ENCODE data around the gene DNAJB6.

Gene DNAJB6

DNA sequence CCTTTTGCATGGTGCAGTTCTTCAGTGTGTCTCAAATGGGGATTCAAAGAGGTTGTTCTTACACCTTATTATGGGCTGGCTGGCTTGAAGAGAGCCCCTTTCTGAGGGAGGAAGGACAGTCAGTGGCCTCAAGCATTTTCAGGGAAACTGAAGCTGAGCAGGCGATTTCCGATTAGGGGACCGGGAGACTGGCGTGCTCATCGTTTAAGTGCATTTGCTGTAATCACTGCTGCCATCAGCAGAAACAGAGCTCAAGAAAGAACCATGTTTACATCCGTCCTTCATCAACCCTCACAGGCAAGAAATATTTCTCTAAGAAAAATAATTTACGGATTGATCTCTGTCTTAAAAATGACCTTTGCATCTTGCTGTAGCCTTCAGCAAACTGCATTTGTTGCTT, 32.2 kb downstream of the DNAJB6 start:
- no peak for DNase-seq (ENCODE audit: low read depth)

GRCh38 chr7:157370742-157371141, 33.9 kb downstream of the DNAJB6 start:
- no peak for DNase-seq (ENCODE audit: low read depth)

- DNase-seq (ENCODE audit: low read depth) = no peak
These were observed 34.5 kb downstream of the DNAJB6 start for GRCh38 chr7:157371296-157371695.

DNA sequence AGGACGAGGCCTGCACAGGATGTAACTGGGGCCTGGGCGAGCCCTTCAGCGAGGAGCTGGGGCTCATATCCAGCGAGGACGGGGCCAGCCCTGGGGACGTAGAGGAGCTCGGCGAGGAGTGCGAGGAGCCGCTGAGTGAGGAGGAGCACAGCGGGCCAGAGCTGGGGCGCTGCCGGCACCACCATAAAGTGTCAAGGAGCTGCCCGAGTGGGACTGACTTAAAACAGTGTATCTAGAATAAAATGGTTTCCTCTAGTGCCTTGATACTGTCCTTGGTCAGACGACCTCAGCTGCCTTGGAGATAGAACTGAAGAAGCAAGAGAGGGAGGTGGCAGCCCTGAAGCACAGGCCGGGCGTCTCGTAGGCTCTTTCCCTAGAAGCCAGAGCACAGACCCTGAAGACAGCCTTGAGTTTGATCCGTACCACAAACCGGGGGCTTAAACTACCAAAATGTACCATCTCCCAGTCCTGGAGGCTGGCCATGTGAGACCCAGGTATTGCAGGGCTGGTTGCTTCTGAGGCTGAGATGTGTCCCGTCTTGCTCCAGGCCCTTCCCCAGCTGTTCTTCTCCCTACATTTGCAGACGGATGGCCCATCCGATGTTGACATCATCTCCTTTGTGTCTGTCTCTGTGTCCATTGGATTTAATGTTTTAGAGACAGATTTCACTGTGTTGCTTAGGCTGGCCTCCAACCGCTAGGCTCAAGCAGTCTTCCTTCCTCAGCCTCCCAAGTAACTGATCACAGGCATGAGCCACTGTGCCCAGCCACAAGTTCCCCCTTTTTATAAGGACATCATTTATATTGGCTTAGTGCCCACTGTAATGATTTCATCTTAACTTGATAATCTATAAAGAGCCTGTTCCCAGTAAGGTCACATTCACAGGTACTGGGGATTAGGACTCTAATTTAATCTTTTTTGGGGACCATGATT, 35.8 kb downstream of the DNAJB6 start:
- no peak for DNase-seq (ENCODE audit: low read depth)

DNA sequence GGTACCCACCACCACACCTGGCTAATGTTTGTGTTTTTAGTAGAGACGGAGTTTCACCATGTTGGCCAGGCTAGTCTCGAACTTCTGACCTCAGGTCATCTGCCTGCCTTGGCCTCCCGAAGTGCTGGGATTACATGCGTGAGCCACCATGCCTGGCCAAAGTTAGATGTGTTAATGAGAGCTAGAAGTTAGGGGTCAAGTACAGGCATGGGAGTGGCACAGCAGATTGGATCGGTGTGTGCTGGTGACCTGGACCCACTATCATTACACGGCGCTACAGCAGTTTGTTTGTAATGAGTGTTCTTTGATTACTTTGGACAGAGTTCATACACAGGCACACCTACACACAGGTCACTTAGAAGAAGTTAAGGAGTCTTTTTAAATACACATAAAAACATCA, 36.7 kb downstream of the DNAJB6 start:
- no peak for DNase-seq (ENCODE audit: low read depth)

- DNase-seq (ENCODE audit: low read depth) = no peak
These were observed 38.6 kb downstream of the DNAJB6 start for GRCh38 chr7:157375410-157375809.

DNA sequence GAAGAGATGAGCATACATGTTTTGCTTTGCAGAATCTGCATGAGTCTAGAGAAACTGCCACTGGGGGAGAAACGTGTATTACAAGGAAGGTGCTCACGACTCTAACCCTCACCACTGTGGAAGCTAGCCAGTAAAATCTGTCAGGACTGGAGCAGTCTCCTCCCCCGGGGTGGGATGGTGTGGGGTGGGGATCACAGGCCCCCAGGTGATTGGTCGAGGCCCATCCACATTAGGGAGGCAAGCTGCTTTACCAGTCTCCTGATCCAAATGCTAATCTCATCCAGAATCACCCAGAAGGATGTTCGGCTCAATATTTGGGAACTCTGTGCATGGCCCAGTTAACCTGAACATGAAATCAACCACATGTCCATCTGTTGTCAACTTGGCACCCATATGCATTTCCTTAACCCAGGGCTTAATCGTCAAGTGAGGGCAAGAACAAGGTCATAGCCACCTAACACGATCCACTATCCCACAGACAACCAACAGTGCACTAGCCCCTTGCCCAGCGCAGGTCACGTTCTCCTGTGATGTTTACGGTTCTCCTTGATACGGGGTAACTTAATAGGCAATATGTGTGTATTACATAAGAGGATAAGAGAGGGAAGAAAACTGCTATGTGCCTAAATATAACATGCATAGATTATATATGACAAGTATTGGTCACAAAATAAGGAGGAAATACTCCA, 40.8 kb downstream of the DNAJB6 start:
- no peak for DNase-seq (ENCODE audit: low read depth)

DNA sequence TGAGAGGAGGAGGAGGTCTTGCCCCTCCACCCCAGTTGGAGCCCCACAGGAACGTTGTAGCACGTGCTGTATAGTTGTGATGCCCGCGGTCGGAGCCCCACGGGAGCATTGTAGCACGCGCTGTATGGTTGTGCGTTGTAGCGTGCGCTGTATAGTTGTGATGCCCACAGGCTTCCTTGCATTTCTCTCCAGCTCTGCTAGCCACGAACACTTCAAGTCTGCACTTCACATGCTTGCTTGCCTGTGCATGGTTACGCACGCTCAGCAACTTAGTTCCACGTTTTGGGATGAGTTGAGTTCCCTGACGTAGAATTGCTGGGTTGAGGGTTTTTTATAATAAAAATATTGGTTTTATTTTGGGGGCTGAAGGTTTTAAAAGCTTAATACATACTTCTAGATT, 41.6 kb downstream of the DNAJB6 start:
- no peak for DNase-seq (ENCODE audit: low read depth)

- DNase-seq (ENCODE audit: low read depth) = no peak
These were observed 42.7 kb downstream of the DNAJB6 start for GRCh38 chr7:157379493-157379892.

DNA sequence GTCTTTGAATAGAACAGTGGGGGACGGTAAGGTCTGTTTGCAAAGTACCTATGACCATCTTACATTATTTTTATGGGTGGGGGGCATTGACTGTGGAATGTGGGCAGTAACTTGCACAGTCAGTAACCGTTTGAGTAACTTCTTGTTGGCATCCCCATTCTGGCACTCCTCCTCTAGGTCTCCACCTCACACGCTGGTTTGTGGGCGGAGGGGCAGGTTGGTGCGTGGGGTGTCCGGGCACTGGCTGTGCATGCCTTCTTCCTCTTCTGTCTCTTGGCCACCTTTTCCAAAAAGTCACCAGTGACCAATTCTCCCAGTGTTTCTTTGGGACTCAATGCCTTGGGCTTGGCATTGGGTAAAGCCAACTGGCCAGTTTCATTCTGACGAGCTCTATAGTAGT, 43.6 kb downstream of the DNAJB6 start:
- DNase-seq (ENCODE audit: low read depth) = no peak

- no peak for DNase-seq (ENCODE audit: low read depth)
These were observed 47.1 kb downstream of the DNAJB6 start for GRCh38 chr7:157383868-157384267.

DNA sequence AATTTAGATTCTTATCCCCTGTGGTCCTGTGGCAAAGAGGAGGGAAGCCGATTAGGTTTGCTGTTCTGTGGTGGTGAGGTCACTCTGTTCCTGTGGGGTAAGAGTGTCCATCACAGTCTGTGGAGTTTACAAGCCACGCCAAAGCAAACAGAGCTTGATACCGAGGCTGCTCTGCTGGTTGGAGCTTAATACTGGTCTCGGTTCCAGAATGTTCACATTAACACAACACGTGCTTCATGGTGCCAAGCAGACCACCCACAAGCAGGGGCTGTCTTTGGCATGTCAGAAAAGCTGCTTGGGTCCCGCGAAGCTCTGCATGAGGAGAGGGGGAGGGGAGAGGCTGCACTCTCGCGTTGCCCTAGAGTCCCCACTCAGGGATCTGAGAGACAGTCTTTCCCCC, 47.5 kb downstream of the DNAJB6 start:
- no peak for DNase-seq (ENCODE audit: low read depth)

GRCh38 chr7:157386979-157387800, 50.4 kb downstream of the DNAJB6 start:
- peak; percentile 81 for DNase-seq (ENCODE audit: low read depth)

GRCh38 chr7:157388301-157388700, 51.5 kb downstream of the DNAJB6 start:
- DNase-seq (ENCODE audit: low read depth) = no peak

- DNase-seq (ENCODE audit: low read depth) = no peak
These were observed 53.3 kb downstream of the DNAJB6 start for GRCh38 chr7:157389951-157390730.

GRCh38 chr7:157391036-157391710, 54.4 kb downstream of the DNAJB6 start:
- DNase-seq (ENCODE audit: low read depth) = no peak

DNA sequence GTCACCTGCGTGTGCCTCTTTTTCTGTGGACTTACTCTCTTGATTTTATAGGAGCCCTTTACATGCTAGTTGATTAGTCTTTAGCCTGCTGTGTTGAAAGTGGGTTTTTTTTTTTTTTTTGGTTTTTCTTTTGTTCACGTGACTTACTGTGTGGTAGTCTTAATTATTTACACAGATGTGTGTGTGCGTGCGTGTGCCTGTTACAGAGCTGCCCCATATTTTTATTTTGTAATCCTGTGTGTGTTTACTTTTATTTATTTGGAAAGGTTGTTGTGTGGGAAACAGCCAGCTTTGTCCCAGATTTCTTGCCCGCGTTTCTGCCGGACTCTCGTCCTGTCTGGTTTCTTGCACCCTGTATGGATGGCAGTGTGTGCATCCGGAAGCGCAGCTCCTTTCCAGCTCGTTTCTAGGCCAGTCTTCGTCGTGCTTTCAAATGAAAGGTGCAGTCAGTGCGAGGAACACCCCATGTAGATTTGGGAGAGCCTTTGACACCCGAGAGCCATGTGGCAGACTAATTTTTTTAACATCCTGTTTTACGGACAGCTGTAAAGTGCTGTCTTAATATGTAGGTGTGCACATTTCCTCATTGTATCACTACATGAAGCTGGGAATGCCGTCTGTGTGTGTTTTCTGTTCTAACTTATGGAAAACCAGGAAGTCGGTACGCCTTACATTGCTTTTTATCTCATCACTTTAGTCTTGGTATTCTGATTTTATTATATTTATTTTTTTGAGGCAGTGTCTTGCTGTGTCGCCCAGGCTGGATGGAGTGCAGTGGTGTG, 55.6 kb downstream of the DNAJB6 start:
- no peak for DNase-seq (ENCODE audit: low read depth)

DNA sequence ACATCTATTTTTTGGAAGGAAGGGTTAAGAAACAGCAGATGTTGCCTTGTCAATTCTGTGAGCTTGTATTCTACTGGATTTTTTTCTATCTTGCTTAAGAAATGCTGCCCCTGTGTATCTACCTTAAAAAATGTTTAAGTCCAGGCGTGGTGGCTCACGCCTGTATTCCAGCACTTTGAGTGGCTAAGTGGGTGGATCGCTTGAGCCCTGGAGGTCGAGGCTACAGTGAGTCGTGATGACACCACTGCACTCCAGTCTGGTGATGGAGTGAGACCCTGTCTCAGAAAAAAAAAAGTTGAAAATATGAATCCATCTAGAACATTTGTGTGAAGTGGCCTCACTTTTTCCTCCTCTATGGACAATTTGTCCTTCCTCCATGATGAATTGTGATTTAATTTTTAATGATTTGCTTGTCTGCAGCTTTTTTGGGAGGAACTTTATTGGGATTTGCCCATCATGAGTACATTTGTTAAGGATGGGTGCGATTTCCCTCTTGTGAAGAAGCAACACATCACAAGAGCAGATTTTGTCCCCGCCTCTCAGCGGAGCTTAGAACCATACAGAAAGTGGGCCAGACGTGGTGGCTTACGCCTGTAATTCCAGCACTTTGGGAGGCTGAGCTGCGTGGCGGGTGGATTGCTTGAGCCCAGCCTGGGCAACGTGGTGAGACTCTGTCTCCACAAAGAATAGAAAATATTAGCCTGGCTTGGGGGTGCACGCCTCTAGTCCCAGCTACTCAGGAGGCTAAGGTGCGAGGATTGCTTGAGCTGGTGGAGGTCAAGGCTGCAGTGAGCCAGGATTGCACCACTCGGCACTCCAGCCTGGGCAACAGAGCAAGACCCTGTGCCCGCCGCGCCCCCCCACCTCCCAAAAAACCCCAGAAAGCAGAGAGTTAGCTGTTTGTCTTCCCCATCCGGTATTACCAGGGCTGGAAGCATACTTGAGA, 57.7 kb downstream of the DNAJB6 start:
- DNase-seq (ENCODE audit: low read depth) = no peak

- DNase-seq (ENCODE audit: low read depth) = no peak
These were observed 58.4 kb downstream of the DNAJB6 start for GRCh38 chr7:157395206-157395605.

Measured in stimulated activated CD8-positive, alpha-beta memory T cell treated with anti-CD3 and anti-CD28 coated beads, Interleukin-12 subunit alpha, Interleukin-12 subunit beta, amount 100 ng/mL, for 1 hour (primary cell).